AG04450 (cell line): ENCODE measurements around the gene CDA. TPM values are rescaled to one million over a fixed set of nuclear protein-coding genes. Genes with fewer than 3 reads are reported as not detected.

ENCODE experiments used
- CTCF ChIA-PET: fragments of 300-600, 350-600 bp; formaldehyde crosslinking; extraction: SDS; loops from one replicate; lab custom pipeline; 2022; ENCODE audit warnings: antibody characterized with exemption, inconsistent platforms; lab: Charles Lee
- POLR2A ChIA-PET: fragments of 350-600 bp; formaldehyde crosslinking; extraction: SDS; loops from one replicate; lab custom pipeline; 2021; ENCODE audit warnings: antibody characterized with exemption, inconsistent platforms; lab: Yijun Ruan, JAX
- DNase-seq: peaks from one replicate; pipeline ENCODE4 v3.0.0-alpha.2; 2011; ENCODE audit warnings: low read depth, low spot score
- H3K27ac ChIP-seq: one replicate; pipeline ENCODE4 v1.5.1; 2012; ENCODE audit warnings: low read depth, low read length, control low read depth
- H3K27me3 ChIP-seq: one replicate; pipeline ENCODE4 v1.6.0; 2012; ENCODE audit warnings: low read length; ENCODE audit not compliant: control insufficient read depth, insufficient read depth
- H3K4me3 ChIP-seq: 2 replicates; pipeline ENCODE4 v1.5.1; 2011; ENCODE audit warnings: mild to moderate bottlenecking, low read depth, low read length, control low read depth
- H3K9me3 ChIP-seq: 2 replicates; pipeline ENCODE4 v1.5.1; 2012; ENCODE audit warnings: low read length; ENCODE audit not compliant: control insufficient read depth, insufficient read depth
- polyA plus RNA-seq: library from polyadenylated mRNA; depleted of rRNA; stranded (reverse); fragments of >200 nt; gene quantifications from 2 replicates; pipeline ENCODE4 v1.2.3, GENCODE V29; 2011
- TF ChIP-seq, protein P1 (sequence below): IDR thresholded peaks from 2 replicates; pipeline ENCODE4 v1.5.1; 2011; ENCODE audit warnings: low read depth, low read length, control low read depth, inconsistent platforms

The CDA gene
- polyA plus RNA-seq, 1 experiment: 2.8 TPM

- CTCF ChIA-PET: interaction anchor here (1.6 to 4.7 kb wide), 4 partner anchors 13 to 66 kb away, joined by 3 to 105 read pairs (median 34); partner anchors contain the start of gene PINK1
Observed at GRCh38 chr1:20573987-20574386, 14.9 kb upstream of the CDA start.

GRCh38 chr1:20574686-20575540, 14.0 kb upstream of the CDA start:
- Histone ChIP-seq H3K4me3 (no peak overlapping the region), H3K9me3 (no peaks in the 10 kb centered on the region; the same call in 1 of the 2 replicates), H3K27me3 (peaks cover 10% of the 10 kb centered on the region), H3K27ac (no peak overlapping the region)
- CTCF ChIA-PET: interaction anchor here (0.6 to 4.7 kb wide), 36 partner anchors 8 to 365 kb away, joined by 3 to 105 read pairs (median 5); partner anchors contain the start of genes CDA, DDOST, FAM43B and PINK1
- peak; percentile 44 for DNase-seq
- TF ChIP-seq, protein P1, sequence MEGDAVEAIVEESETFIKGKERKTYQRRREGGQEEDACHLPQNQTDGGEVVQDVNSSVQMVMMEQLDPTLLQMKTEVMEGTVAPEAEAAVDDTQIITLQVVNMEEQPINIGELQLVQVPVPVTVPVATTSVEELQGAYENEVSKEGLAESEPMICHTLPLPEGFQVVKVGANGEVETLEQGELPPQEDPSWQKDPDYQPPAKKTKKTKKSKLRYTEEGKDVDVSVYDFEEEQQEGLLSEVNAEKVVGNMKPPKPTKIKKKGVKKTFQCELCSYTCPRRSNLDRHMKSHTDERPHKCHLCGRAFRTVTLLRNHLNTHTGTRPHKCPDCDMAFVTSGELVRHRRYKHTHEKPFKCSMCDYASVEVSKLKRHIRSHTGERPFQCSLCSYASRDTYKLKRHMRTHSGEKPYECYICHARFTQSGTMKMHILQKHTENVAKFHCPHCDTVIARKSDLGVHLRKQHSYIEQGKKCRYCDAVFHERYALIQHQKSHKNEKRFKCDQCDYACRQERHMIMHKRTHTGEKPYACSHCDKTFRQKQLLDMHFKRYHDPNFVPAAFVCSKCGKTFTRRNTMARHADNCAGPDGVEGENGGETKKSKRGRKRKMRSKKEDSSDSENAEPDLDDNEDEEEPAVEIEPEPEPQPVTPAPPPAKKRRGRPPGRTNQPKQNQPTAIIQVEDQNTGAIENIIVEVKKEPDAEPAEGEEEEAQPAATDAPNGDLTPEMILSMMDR: peak; percentile 83
- POLR2A ChIA-PET: interaction anchor here (0.8 to 1.1 kb wide), 2 partner anchors 15 to 59 kb away, joined by 3 to 6 read pairs; no protein-coding TSS in a partner anchor

More at GRCh38 chr1:20573987-20574386, 14.9 kb upstream of the CDA start:
- peaks cover 14% of the 10 kb centered on the region for H3K27me3 ChIP-seq
- H3K27ac ChIP-seq: no peak overlapping the region
- H3K4me3 ChIP-seq: no peak overlapping the region
- H3K9me3 ChIP-seq: no peaks in the 10 kb centered on the region; the same call in 1 of the 2 replicates
- DNase-seq: no peak
- POLR2A ChIA-PET: no interaction called here
- TF ChIP-seq, protein P1: no peak

DNA sequence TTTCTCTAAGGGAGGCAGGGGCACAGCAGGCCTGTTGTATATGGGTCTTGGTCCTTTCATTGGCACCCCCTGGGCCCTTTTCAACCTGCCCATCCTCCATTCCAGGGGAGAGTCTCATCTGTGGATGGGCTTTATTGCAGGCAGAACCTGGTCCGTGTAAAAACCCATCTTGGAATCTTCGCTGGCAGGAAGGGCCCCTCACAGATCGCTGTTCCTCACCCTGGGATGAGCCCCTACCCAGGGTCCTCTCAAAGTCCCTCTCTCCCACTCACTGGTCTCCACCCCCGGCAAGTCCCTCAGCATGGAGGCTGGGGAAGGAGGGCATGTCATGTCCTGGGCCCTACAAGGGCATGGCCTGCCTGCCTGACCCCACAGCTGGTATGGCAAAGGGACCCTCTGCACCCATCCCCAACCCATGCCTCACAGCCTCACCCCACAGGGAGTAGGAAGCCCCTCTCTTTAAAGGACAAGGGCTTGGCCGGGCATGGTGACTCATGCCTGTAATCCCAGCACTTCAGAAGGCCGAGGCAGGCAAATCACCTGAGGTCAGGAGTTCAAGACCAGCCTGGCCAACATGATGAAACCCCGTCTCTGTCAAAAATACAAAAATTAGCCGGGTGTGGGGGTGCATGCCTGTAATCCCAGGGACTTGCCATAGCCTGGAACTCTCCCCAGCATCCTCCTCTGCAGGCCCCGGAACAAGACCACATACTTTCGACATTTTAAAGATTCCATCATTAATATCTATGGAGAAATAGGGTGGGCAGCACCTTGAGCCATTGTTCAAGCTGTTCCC, 13.2 kb upstream of the CDA start:
- H3K27me3 ChIP-seq: peaks cover 10% of the 10 kb centered on the region
- ChIA-PET CTCF (interaction anchor here (0.6 to 4.7 kb wide), 25 partner anchors 9 to 363 kb away, joined by 3 to 105 read pairs (median 6); partner anchors contain the start of genes CDA, DDOST, FAM43B and PINK1), POLR2A (interaction anchor here (0.8 to 1.1 kb wide), 2 partner anchors 14 to 58 kb away, joined by 3 to 6 read pairs; no protein-coding TSS in a partner anchor)
- H3K9me3 ChIP-seq: no peaks in the 10 kb centered on the region; the same call in 1 of the 2 replicates
- TF ChIP-seq, protein P1: no peak
- DNase-seq: no peak
- H3K4me3 ChIP-seq: no peak overlapping the region
- H3K27ac ChIP-seq: no peak overlapping the region

GRCh38 chr1:20578062-20578461, 10.8 kb upstream of the CDA start:
- CTCF ChIA-PET: interaction anchor here (4.7 kb wide), 1 partner anchor 55 kb away, joined by 105 read pairs; the partner anchor contains the start of gene PINK1
- DNase-seq: no peak

More at GRCh38 chr1:20578062-20578461, 10.8 kb upstream of the CDA start:
- TF ChIP-seq, protein P1: no peak
- no peaks in the 10 kb centered on the region for H3K27me3 ChIP-seq
- no peak overlapping the region for H3K4me3 ChIP-seq
- no peak overlapping the region for H3K27ac ChIP-seq
- POLR2A ChIA-PET: no interaction called here
- no peaks in the 10 kb centered on the region for H3K9me3 ChIP-seq
